ENCODE results near the gene TFF2.
A peak's percentile ranks its signal among the peaks of the same experiment; 100 is the strongest.

Gene TFF2

GRCh38 chr21:42385619-42386018 is 34.8 kb upstream of the TFF2 start:
- TF ChIP-seq CTCF (IDR thresholded peaks at IDR 0.05; ENCODE audit: control insufficient read depth, insufficient read depth, low read depth, low read length, missing control alignments): no peak
- DNase-seq (ENCODE audit: low read depth): no peak
- H3K4me3 ChIP-seq (ENCODE audit: control insufficient read depth, low read depth, low read length): no peak overlapping the region

- DNase-seq (ENCODE audit: low read depth): no peak
- TF ChIP-seq CTCF (IDR thresholded peaks at IDR 0.05; ENCODE audit: control insufficient read depth, insufficient read depth, low read depth, low read length, missing control alignments): no peak
- no peak overlapping the region for H3K4me3 ChIP-seq (ENCODE audit: control insufficient read depth, low read depth, low read length)
These were observed 34.2 kb upstream of the TFF2 start for GRCh38 chr21:42384989-42385388.

- TF ChIP-seq CTCF (IDR thresholded peaks at IDR 0.05; ENCODE audit: control insufficient read depth, insufficient read depth, low read depth, low read length, missing control alignments): no peak
- DNase-seq (ENCODE audit: low read depth): no peak
- H3K4me3 ChIP-seq (ENCODE audit: control insufficient read depth, low read depth, low read length): no peak overlapping the region
These were observed 33.6 kb upstream of the TFF2 start for GRCh38 chr21:42384156-42384945.

- no peak for TF ChIP-seq CTCF (IDR thresholded peaks at IDR 0.05; ENCODE audit: control insufficient read depth, insufficient read depth, low read depth, low read length, missing control alignments)
- no peak for DNase-seq (ENCODE audit: low read depth)
- no peak overlapping the region for H3K4me3 ChIP-seq (ENCODE audit: control insufficient read depth, low read depth, low read length)
These were observed 32.5 kb upstream of the TFF2 start for GRCh38 chr21:42383331-42383730.

GRCh38 chr21:42382915-42383314 is 32.1 kb upstream of the TFF2 start:
- no peak for TF ChIP-seq CTCF (IDR thresholded peaks at IDR 0.05; ENCODE audit: control insufficient read depth, insufficient read depth, low read depth, low read length, missing control alignments)
- DNase-seq (ENCODE audit: low read depth): no peak
- no peak overlapping the region for H3K4me3 ChIP-seq (ENCODE audit: control insufficient read depth, low read depth, low read length)

GRCh38 chr21:42381347-42381984 is 30.7 kb upstream of the TFF2 start:
- peak; percentile 60 for TF ChIP-seq CTCF (IDR thresholded peaks at IDR 0.05; ENCODE audit: control insufficient read depth, insufficient read depth, low read depth, low read length, missing control alignments)
- no peak for DNase-seq (ENCODE audit: low read depth)
- no peak overlapping the region for H3K4me3 ChIP-seq (ENCODE audit: control insufficient read depth, low read depth, low read length)
